Measurements from ENCODE around the gene NLRC4. TPM values are rescaled to one million over a fixed set of nuclear protein-coding genes. Genes with fewer than 3 reads are reported as not detected.
"Not testable (repeated sequence)": the region's sequence is repeated elsewhere in the genome, so short reads cannot be mapped to it uniquely, and the experiment has no call there.

The NLRC4 gene, protein sequence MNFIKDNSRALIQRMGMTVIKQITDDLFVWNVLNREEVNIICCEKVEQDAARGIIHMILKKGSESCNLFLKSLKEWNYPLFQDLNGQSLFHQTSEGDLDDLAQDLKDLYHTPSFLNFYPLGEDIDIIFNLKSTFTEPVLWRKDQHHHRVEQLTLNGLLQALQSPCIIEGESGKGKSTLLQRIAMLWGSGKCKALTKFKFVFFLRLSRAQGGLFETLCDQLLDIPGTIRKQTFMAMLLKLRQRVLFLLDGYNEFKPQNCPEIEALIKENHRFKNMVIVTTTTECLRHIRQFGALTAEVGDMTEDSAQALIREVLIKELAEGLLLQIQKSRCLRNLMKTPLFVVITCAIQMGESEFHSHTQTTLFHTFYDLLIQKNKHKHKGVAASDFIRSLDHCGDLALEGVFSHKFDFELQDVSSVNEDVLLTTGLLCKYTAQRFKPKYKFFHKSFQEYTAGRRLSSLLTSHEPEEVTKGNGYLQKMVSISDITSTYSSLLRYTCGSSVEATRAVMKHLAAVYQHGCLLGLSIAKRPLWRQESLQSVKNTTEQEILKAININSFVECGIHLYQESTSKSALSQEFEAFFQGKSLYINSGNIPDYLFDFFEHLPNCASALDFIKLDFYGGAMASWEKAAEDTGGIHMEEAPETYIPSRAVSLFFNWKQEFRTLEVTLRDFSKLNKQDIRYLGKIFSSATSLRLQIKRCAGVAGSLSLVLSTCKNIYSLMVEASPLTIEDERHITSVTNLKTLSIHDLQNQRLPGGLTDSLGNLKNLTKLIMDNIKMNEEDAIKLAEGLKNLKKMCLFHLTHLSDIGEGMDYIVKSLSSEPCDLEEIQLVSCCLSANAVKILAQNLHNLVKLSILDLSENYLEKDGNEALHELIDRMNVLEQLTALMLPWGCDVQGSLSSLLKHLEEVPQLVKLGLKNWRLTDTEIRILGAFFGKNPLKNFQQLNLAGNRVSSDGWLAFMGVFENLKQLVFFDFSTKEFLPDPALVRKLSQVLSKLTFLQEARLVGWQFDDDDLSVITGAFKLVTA
- not detected in 2 replicates for total RNA-seq (ENCODE audit: low replicate concordance)

DNA sequence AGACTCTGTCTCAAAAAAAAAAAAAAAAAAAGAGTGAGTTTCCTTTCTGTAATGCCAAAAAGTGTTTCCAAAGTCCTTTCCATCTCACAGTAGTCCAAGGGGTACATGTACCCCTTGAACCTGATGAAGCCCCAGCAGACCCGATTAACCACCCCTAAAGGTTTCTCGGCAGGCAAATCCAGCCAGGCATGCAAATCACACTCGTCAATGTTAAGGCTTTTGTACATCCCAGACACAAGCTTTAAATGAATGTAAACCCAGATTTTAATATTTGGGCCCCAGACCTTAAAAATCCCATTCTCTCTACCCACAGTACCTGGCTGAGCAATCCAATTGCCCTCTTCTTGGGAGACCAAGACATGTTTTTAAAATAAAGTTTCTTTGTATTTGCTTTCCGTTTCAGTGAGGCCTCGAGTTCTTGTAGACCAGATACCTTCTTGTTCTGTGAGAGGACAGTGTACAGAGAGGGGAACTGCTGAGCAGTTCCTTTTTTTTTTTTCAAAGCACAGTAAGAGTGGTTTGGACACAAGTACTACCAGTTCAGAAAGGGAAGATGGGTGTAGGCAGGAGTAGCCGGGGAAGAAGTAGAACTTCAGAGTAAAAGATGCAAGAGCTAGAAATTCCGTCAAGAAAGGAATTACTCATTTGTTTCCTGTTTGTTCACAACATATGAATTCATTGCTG, at the start of gene NLRC4:
TSS of gene NLRC4 (minus strand) at position 465 of the 684 bp plus-strand sequence. CDS start 8,111 bp downstream, outside the sequence.
- Histone ChIP-seq H3K4me3 (no peak within 1 kb of the TSS), H3K9ac (no peak within 1 kb of the TSS), H3K79me2 (ENCODE audit: low read depth) (no peaks in the 10 kb centered on the region), H3K27me3 (peaks cover 15% of the 10 kb centered on the region), H3K9me3 (ENCODE audit: low read depth) (no peaks in the 10 kb centered on the region), H3K4me1 (no peaks in the 10 kb centered on the region), H4K20me1 (ENCODE audit: low read depth) (no peaks in the 10 kb centered on the region), H3K27ac (no peak within 1 kb of the TSS), H3F3A (ENCODE audit: low read depth) (no peaks in the 10 kb centered on the region), H2AFZ (replicated peaks) (no peak within 1 kb of the TSS), H3K4me2 (no peak within 1 kb of the TSS), H3K36me3 (no peaks in the 10 kb centered on the region)
- no peak within 1 kb of the TSS for H3K4me3 Mint-ChIP-seq
- TF ChIP-seq EZH2 (IDR thresholded peaks at IDR 0.05) (no peak), EZH2phosphoT487 (IDR thresholded peaks at IDR 0.05) (no peak)
- TF ChIP-seq, protein P1, sequence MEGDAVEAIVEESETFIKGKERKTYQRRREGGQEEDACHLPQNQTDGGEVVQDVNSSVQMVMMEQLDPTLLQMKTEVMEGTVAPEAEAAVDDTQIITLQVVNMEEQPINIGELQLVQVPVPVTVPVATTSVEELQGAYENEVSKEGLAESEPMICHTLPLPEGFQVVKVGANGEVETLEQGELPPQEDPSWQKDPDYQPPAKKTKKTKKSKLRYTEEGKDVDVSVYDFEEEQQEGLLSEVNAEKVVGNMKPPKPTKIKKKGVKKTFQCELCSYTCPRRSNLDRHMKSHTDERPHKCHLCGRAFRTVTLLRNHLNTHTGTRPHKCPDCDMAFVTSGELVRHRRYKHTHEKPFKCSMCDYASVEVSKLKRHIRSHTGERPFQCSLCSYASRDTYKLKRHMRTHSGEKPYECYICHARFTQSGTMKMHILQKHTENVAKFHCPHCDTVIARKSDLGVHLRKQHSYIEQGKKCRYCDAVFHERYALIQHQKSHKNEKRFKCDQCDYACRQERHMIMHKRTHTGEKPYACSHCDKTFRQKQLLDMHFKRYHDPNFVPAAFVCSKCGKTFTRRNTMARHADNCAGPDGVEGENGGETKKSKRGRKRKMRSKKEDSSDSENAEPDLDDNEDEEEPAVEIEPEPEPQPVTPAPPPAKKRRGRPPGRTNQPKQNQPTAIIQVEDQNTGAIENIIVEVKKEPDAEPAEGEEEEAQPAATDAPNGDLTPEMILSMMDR (IDR thresholded peaks at IDR 0.05): no peak
- H3K9me3 Mint-ChIP-seq: no peaks in the 10 kb centered on the region
- H3K27ac Mint-ChIP-seq: no peak within 1 kb of the TSS
- no peaks in the 10 kb centered on the region for H3K36me3 Mint-ChIP-seq
- peaks cover 2% of the 10 kb centered on the region for H3K4me1 Mint-ChIP-seq
- no peaks in the 10 kb centered on the region for H3K27me3 Mint-ChIP-seq (ENCODE audit: insufficient read depth, low read depth)
- DNase-seq (ENCODE audit: low spot score): no peak

DNA sequence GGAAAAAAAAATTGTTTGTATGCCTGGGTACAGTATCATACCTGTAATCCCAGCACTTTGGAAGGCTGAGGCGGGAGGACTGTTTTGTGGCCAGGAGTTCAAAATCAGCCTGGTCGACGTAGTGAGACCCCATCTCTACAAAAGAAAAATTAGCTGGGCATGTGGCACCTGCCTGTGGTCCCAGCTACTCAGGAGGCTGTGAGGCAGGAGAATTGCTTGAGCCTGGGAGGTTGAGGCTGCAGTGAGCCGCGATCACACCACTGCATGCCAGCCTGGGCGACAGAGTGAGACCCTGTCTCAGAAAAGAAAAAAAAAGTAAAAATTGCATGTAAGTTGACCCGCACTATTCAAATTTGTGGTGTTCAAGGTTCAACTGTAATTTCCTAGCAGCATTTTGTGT, 45.9 kb upstream of the NLRC4 start:
- H3K36me3 ChIP-seq: no peaks in the 10 kb centered on the region
- H3K79me2 ChIP-seq (ENCODE audit: low read depth): no peaks in the 10 kb centered on the region
- Mint-ChIP-seq H3K4me3 (no peak overlapping the region), H3K4me1 (no peaks in the 10 kb centered on the region), H3K27ac (no peak overlapping the region), H3K27me3 (ENCODE audit: insufficient read depth, low read depth) (peaks cover 3% of the 10 kb centered on the region), H3K36me3 (peaks cover 4% of the 10 kb centered on the region), H3K9me3 (no peaks in the 10 kb centered on the region)
- no peak overlapping the region for H3K27ac ChIP-seq
- no peak overlapping the region for H2AFZ ChIP-seq (replicated peaks)
- H3K4me2 ChIP-seq: no peak overlapping the region
- H3K4me3 ChIP-seq: no peak overlapping the region
- DNase-seq (ENCODE audit: low spot score): no peak
- no peaks in the 10 kb centered on the region for H3K27me3 ChIP-seq
- TF ChIP-seq EZH2 (IDR thresholded peaks at IDR 0.05): no peak
- TF ChIP-seq, protein P1 (IDR thresholded peaks at IDR 0.05): no peak
- TF ChIP-seq EZH2phosphoT487 (IDR thresholded peaks at IDR 0.05): no peak
- no peaks in the 10 kb centered on the region for H4K20me1 ChIP-seq (ENCODE audit: low read depth)
- H3F3A ChIP-seq (ENCODE audit: low read depth): no peaks in the 10 kb centered on the region
- H3K9me3 ChIP-seq (ENCODE audit: low read depth): no peaks in the 10 kb centered on the region
- H3K4me1 ChIP-seq: no peaks in the 10 kb centered on the region
- H3K9ac ChIP-seq: no peak overlapping the region

DNA sequence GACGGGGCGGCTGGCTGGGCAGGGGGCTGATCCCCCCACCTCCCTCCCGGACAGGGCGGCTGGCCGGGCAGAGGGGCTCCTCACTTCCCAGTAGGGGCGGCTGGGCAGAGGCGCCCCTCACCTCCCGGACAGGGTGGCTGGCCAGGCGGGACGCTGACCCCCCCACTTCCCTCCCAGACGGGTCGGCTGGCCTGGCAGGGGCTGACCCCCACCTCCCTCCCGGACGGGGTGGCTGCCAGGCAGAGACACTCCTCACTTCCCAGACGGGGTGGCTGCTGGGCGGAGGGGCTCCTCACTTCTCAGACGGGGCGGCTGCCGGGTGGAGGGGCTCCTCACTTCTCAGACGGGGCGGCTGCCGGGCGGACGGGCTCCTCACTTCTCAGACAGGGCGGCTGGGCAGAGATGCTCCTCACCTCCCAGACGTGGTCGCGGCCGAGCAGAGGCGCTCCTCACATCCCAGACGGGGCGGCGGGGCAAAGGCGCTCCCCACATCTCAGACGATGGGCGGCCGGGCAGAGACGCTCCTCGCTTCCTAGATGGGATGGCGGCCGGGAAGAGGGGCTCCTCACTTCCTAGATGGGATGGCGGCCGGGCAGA, 29.4 kb upstream of the NLRC4 start:
- H3K4me1 ChIP-seq; H3K4me3 Mint-ChIP-seq; H4K20me1 ChIP-seq (ENCODE audit: low read depth); DNase-seq (ENCODE audit: low spot score); H3K9ac ChIP-seq; H3K27me3 ChIP-seq; H3K27ac Mint-ChIP-seq; H3K4me2 ChIP-seq; H3K27me3 Mint-ChIP-seq (ENCODE audit: insufficient read depth, low read depth); H3K9me3 Mint-ChIP-seq; H3K4me3 ChIP-seq; H3F3A ChIP-seq (ENCODE audit: low read depth); H3K9me3 ChIP-seq (ENCODE audit: low read depth); H2AFZ ChIP-seq (replicated peaks); H3K27ac ChIP-seq; H3K4me1 Mint-ChIP-seq: not testable (repeated sequence)
- Histone ChIP-seq H3K36me3 (peaks cover 16% of the 10 kb centered on the region), H3K79me2 (ENCODE audit: low read depth) (peaks cover 13% of the 10 kb centered on the region)
- H3K36me3 Mint-ChIP-seq: peaks cover 29% of the 10 kb centered on the region

DNA sequence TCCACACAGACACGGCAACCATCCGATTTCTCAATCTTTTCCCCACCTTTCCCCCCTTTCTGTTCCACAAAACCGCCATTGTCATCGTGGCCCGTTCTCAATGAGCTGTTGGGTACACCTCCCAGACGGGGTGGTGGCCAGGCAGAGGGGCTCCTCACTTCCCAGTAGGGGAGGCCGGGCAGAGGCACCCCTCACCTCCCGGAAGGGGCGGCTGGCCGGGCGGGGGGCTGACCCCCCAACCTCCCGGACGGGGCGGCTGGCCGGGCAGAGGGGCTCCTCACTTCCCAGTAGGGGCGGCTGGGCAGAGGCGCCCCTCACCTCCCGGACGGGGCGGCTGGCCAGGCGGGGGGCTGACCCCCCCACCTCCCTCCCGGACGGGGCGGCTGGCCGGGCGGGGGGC, 28.8 kb upstream of the NLRC4 start:
- not testable (repeated sequence) for H3F3A ChIP-seq (ENCODE audit: low read depth); H3K4me1 ChIP-seq; H3K9ac ChIP-seq; H2AFZ ChIP-seq (replicated peaks); DNase-seq (ENCODE audit: low spot score); H3K27ac Mint-ChIP-seq; H3K27me3 ChIP-seq; H3K9me3 Mint-ChIP-seq; H3K4me2 ChIP-seq; H3K27ac ChIP-seq; H3K27me3 Mint-ChIP-seq (ENCODE audit: insufficient read depth, low read depth); H3K9me3 ChIP-seq (ENCODE audit: low read depth); H4K20me1 ChIP-seq (ENCODE audit: low read depth); H3K4me3 ChIP-seq; H3K4me1 Mint-ChIP-seq; H3K4me3 Mint-ChIP-seq
- peaks cover 16% of the 10 kb centered on the region for H3K36me3 ChIP-seq
- peaks cover 27% of the 10 kb centered on the region for H3K36me3 Mint-ChIP-seq
- peaks cover 19% of the 10 kb centered on the region for H3K79me2 ChIP-seq (ENCODE audit: low read depth)
